GM19099 (cell line): ENCODE measurements around the gene ODAD3.

Source experiments
- POLR2A ChIP-seq: IDR thresholded peaks from 3 replicates; pipeline ENCODE4 v1.6.1; 2011; ENCODE audit warnings: low read depth; ENCODE audit not compliant: insufficient read length; ENCODE audit errors: extremely low read depth

ODAD3 gene

DNA sequence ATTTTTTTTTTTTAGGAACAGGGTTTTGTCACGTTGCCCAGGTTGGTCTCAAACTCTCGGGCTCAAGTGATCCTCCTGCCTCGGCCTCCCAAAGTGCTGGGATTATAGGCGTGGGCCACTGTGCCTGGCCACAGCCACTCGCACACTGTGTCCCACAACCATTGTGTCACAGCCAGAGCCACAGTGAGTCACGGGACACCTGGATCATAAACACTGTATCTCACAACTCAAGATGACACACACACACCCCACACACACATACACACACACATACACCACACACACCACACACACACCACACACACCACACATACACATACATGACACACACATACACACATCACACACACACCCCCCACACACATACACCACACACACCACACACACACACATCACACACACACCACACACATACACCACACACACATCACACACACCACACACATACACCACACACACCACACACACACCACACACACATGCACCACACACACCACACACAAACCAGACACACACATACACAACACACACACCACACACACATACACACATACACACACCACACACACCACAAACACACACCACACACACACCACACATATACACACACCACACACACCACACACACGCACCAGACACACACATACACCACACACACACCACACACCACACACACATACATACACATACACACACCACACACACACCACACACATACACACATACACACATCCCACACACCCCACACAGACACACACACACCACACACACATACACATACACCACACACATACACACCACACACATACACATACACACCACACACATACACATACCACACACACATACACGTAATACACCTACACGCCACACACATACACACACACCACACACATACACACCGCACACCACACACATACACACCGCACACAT is 29.7 kb upstream of the ODAD3 start:
- no peak for TF ChIP-seq POLR2A

DNA sequence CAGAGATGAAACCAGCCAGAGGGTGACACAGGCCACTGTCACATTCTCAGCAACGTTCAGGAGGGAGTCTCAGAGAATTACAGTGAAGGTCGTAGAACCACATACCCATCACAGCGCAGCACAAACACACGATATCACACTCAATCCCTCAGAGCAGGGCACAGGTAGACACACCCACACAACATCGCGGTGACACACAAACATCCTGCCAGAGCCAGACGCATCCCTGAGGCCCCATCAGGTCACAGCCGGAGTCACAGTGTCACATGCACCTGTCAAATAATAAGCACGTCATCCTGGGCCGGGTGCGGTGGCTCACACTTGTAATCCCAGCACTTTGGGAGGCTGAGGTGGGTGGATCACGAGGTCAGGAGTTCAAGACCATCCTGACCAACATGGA is 28.5 kb upstream of the ODAD3 start:
- TF ChIP-seq POLR2A, result no peak

- TF ChIP-seq POLR2A, result no peak
These were observed 26.5 kb upstream of the ODAD3 start for GRCh38 chr19:11461453-11461852.

DNA sequence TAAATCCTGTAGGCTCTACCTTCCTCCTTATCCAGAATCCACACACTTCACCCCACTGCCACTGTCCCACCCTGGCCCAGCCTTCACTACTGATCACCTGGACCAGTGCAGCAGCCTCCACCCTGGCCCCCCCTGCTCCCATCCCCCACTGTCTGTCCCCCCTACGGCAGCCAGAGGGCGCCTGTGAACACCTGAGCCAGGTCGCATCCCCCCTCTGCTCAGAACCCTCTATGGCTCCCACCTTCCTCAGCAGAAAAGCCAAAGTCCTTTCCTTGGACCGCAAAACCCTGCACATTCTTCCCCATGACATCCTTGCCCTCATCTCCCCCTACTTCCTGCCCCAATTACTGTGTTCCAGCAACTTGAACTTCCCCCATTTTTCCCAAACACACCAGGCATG is 25.3 kb upstream of the ODAD3 start:
- no peak for TF ChIP-seq POLR2A

- no peak for TF ChIP-seq POLR2A
These were observed 23.4 kb upstream of the ODAD3 start for GRCh38 chr19:11458236-11458900.

GRCh38 chr19:11457831-11458230 is 22.9 kb upstream of the ODAD3 start:
- no peak for TF ChIP-seq POLR2A

DNA sequence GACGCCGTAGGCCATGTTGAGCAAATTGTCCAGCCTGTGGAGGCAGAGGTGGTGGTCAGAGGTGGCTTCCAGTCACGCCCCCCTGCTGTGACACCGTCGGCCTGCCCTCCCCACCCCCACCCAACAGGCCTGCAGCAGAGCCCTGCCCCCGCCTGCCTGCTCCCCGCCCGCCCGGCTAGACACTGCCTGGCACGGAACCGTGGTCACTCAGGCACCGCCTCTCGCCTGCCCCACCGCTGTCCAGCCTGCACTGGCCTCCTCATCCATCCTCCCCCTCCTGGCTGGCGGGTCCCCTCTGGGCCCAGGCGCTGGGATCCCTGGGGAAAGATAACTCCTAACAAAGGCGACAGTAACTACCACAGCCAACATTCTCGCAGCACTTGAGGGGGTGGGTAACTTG is 22.2 kb upstream of the ODAD3 start:
- TF ChIP-seq POLR2A, result no peak

GRCh38 chr19:11456659-11457058 is 21.7 kb upstream of the ODAD3 start:
- no peak for TF ChIP-seq POLR2A

GRCh38 chr19:11453468-11454341 is 18.8 kb upstream of the ODAD3 start:
- TF ChIP-seq POLR2A, result no peak

DNA sequence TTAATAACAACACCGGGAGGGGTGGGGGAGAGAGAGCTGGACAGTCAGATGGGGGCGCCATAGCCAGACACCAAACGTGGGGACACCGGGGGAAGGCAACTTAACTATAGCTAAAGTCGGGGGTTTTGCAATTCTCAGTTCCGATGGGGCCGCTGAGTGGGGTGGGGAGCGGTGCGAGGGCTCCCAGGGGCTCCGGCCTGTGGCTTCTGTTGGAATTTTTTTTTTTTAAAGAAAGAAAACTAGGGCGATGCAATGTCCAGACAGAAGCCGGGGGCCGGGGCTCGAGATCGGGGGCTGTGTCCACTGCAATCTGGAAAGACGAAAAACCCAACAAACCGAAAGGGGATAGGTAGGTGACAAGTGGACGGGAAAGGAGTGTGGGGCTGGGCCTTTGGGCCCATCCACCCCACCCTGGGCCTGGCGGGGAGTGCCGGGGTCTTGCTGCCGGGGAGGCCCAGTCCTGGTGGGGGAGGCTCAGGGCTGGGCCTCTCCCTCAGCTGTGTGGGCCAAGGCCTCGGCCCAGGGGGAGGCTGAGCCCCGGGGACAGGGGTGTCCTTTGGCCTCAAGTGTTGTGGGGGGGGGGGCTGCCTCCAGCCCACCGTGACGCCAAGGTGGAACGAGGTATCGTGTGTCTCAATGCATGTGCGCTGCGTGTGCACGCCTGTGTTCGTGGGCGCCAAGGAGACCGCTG is 17.8 kb upstream of the ODAD3 start:
- no peak for TF ChIP-seq POLR2A

DNA sequence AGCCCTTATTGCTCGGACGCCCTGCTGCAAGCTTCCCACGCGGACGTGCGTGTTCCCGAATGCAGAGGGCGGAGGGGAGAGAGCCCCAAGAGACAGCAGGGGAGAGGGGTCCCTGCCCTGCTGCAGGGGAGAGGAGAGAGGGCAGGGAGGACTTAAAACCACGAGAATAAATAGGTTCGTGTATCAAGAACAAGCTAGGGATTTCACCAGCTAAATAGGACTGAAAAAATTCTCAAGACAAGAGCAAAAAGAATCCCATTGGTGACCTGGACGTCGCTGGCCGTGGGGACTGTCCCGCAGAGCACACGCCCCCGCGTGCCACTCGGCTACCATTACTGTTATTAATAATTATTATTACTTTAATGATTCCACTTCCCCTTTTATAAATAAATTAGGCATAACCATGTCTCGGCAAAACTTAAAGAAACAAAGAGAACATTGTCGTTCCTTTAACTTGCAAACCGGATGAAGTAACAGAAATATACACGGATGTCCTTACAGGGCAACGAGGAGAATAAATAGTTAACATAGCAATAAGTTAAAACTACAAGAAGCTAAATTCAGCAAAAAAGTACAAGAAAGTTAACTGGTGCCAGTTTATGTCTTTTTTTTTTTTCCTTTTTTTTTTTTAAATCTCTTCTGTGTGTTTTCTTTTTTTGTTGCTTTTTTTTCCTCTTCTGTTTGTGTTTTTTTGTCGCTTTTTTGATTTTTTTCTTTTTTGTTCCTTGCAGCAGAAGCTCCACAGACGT is 17.1 kb upstream of the ODAD3 start:
- TF ChIP-seq POLR2A, result no peak

GRCh38 chr19:11451327-11451870 is 16.5 kb upstream of the ODAD3 start:
- no peak for TF ChIP-seq POLR2A

DNA sequence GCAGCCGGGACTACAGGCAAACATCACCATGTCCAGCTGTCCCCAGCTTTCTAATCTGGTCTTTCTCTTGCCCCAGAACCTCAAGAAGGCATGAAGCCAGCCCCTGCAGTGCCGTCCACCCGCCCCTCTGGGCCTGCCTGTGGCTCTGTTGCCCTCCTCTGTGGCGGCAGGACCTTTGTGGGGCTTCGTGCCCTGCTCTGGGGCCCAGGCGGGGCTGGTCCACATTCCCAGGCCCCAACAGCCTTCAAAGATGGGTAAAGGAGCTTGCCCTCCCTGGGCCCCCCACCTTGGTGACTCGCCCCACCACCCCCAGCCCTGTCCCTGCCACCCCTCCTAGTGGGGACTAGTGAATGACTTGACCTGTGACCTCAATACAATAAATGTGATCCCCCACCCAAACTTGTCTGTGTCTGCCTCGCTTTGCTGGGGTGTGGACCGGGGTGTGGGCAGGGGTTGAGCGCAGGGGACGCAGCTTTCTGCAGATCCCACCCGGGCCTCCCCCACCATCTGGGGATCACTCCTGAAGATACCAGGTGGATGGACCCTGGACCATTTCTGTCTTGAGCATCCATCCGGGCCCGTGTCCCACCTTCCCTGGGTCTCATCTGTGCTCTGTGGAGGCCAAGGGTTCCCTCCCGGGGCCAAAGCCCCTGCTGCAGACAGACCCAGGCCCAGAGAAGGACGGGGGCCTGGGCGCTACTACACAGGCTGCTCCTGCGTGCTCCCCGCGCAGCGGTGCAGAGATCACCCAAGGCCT is 15.8 kb upstream of the ODAD3 start:
- no peak for TF ChIP-seq POLR2A
